SK-N-SH (cell line): ENCODE results near the gene MEIS2. TPM values are rescaled to one million over a fixed set of nuclear protein-coding genes. Genes with fewer than 3 reads are reported as not detected.

ENCODE experiments used
- CTCF ChIA-PET: fragments of 300-600, 350-600 bp; formaldehyde crosslinking; extraction: SDS; loops from one replicate; lab custom pipeline; 2021; lab: Yijun Ruan, JAX
- POLR2A ChIA-PET: fragments of 350-600 bp; sonication (Branson Sonifier 250); formaldehyde crosslinking; extraction: SDS; loops from one replicate; lab custom pipeline; 2020; ENCODE audit warnings: antibody characterized with exemption, inconsistent platforms; lab: Yijun Ruan, JAX
- DNase-seq: peaks from one replicate; pipeline ENCODE4 v3.0.0; 2012
- H2AFZ ChIP-seq: fragments of 200-600 bp; sonication (generic); 2 replicates; pipeline ENCODE4 v1.8.1; 2016; ENCODE audit warnings: antibody characterized with exemption, mild to moderate bottlenecking, low read depth
- H3F3A ChIP-seq: fragments of 200-600 bp; sonication (generic); replicated peaks from 2 replicates; pipeline ENCODE3; 2016; ENCODE audit warnings: antibody characterized with exemption, mild to moderate bottlenecking; ENCODE audit not compliant: insufficient read depth
- H3K27ac ChIP-seq, 2 experiments: fragments of 200-500 bp in 1 of 2; fragments of 200-600 bp in 1 of 2; sonication (Bioruptor generic) in 1 of 2; sonication (generic), shearing (Covaris generic) in 1 of 2; 2 replicates each; pipeline versions ENCODE4 v1.5.1 to v1.6.1; 2014 to 2016; ENCODE audit warnings: low read depth in 2 of 2, inconsistent platforms in 1 of 2, low read length in 1 of 2, mild to moderate bottlenecking in 1 of 2, mixed read lengths in 1 of 2
- H3K27me3 ChIP-seq: fragments of 200-600 bp; sonication (generic), shearing (Covaris generic); 2 replicates; pipeline ENCODE4 v1.6.1; 2016; ENCODE audit warnings: mixed run types; ENCODE audit not compliant: insufficient read depth
- H3K36me3 ChIP-seq, 2 experiments: fragments of 200-500 bp in 1 of 2; fragments of 200-600 bp in 1 of 2; sonication (Bioruptor generic) in 1 of 2; sonication (generic) in 1 of 2; replicated peaks in 1 of 2; 2 replicates each; pipeline versions ENCODE3 to v1.5.1; 2014 to 2016; ENCODE audit warnings: low read length in 1 of 2, mild to moderate bottlenecking in 1 of 2; ENCODE audit not compliant: insufficient read depth in 2 of 2, control insufficient read depth in 1 of 2
- H3K4me1 ChIP-seq, 2 experiments: fragments of 200-500 bp in 1 of 2; fragments of 200-600 bp in 1 of 2; sonication (Bioruptor generic) in 1 of 2; sonication (generic), shearing (Covaris generic) in 1 of 2; 2 replicates each; pipeline versions ENCODE4 v1.5.1 to v1.6.1; 2014 to 2016; ENCODE audit warnings: low read depth in 1 of 2, low read length in 1 of 2, mixed run types in 1 of 2; ENCODE audit not compliant: insufficient read depth in 2 of 2, control insufficient read depth in 1 of 2
- H3K4me2 ChIP-seq: fragments of 200-600 bp; sonication (generic), shearing (Covaris generic); 2 replicates; pipeline ENCODE4 v1.6.1; 2017; ENCODE audit warnings: mixed run types
- H3K4me3 ChIP-seq, 2 experiments: fragments of 200-500 bp in 1 of 2; fragments of 200-600 bp in 1 of 2; sonication (Bioruptor generic) in 1 of 2; sonication (generic), shearing (Covaris generic) in 1 of 2; 2 replicates each; pipeline versions ENCODE4 v1.5.1 to v1.8.1; 2014 to 2016; ENCODE audit warnings: low read depth in 2 of 2, inconsistent platforms in 1 of 2, low read length in 1 of 2, mild to moderate bottlenecking in 1 of 2, mixed read lengths in 1 of 2, moderate library complexity in 1 of 2
- H3K79me2 ChIP-seq: fragments of 200-600 bp; sonication (generic); 2 replicates; pipeline ENCODE4 v1.8.1; 2017; ENCODE audit warnings: mild to moderate bottlenecking; ENCODE audit not compliant: insufficient read depth
- H3K9ac ChIP-seq: fragments of 200-600 bp; sonication (generic); 2 replicates; pipeline ENCODE4 v1.6.1; 2017; ENCODE audit warnings: mixed run types
- H3K9me2 ChIP-seq: fragments of 200-600 bp; sonication (generic); 2 replicates; pipeline ENCODE4 v1.6.1; 2017; ENCODE audit warnings: mixed run types
- H3K9me3 ChIP-seq: fragments of 200-600 bp; sonication (generic); 2 replicates; pipeline ENCODE4 v1.6.1; 2017; ENCODE audit warnings: mixed run types, mild to moderate bottlenecking, moderate library complexity
- H4K20me1 ChIP-seq: fragments of 200-600 bp; sonication (generic); 2 replicates; pipeline ENCODE4 v1.6.1; 2017; ENCODE audit warnings: mild to moderate bottlenecking, mixed run types; ENCODE audit not compliant: insufficient read depth
- FOXM1 ChIP-seq: IDR thresholded peaks from 2 replicates; pipeline ENCODE4 v1.4.0; 2012; ENCODE audit warnings: low read depth, mild to moderate bottlenecking
- JUND ChIP-seq: IDR thresholded peaks from 2 replicates; pipeline ENCODE4 v1.4.0; 2012
- MXI1 ChIP-seq: IDR thresholded peaks from 2 replicates; pipeline ENCODE4 v1.6.1; 2012; ENCODE audit warnings: mild to moderate bottlenecking, low read depth, low read length, improper control_type of control experiment
- NRF1 ChIP-seq: IDR thresholded peaks from 2 replicates; pipeline ENCODE4 v1.6.1; 2012; ENCODE audit warnings: low read depth, mild to moderate bottlenecking, low read length
- RAD21 ChIP-seq: IDR thresholded peaks from 2 replicates; pipeline ENCODE4 v1.6.1; 2012; ENCODE audit warnings: mild to moderate bottlenecking, low read length
- SIN3A ChIP-seq: IDR thresholded peaks from 2 replicates; pipeline ENCODE4 v1.6.1; 2012; ENCODE audit warnings: low read depth, mild to moderate bottlenecking, low read length, moderate library complexity, borderline replicate concordance
- SMC3 ChIP-seq: IDR thresholded peaks from 2 replicates; pipeline ENCODE4 v1.6.1; 2012; ENCODE audit warnings: low read depth, low read length, improper control_type of control experiment
- TCF12 ChIP-seq: IDR thresholded peaks from 2 replicates; pipeline ENCODE4 v1.4.0; 2012
- WGBS: methylation state at CpG from one replicate; pipeline ENCODE4 v1.1.6; 2017; ENCODE audit warnings: low lambda C conversion rate; 5-methylcytosine and 5-hydroxymethylcytosine counted together
- polyA plus RNA-seq, 3 experiments: library from polyadenylated mRNA; depleted of rRNA; stranded (reverse); fragments of >200 nt; gene quantifications; 2 replicates each; pipeline ENCODE4 v1.2.3, GENCODE V29; 2012
- TF ChIP-seq, protein P1 (sequence below): IDR thresholded peaks from 2 replicates; pipeline ENCODE4 v1.4.0; 2012; ENCODE audit warnings: low read depth
- TF ChIP-seq, protein P2 (sequence below): IDR thresholded peaks from 2 replicates; pipeline ENCODE4; 2012

Gene MEIS2
- polyA plus RNA-seq, 1 of the 3 experiments (the other 2 are of a cell fraction) = 146 TPM

DNA sequence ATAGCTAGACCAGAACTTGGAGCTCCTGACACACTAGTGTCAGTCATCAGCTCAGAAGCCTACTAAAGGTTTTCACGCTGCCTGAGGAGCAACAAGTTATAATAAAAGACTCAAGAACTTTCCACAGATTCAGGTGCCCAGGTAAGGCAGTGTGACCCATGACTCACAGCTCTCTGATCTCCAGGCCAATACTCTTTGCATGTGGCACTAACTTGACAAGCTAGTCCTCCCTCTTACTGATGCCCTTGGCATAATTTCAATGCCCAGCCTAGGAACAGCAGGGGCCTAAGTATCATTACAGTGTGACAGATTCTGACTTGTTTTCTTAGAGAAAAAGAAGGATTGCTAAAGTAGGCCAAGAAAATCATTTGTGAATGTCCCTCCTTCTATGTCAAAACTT is 38.4 kb downstream of the MEIS2 start:
- POLR2A ChIA-PET = no interaction called here
- Histone ChIP-seq H3K9me2 (no peaks in the 10 kb centered on the region), H3K4me3 (no peak overlapping the region), H3K4me1 (peaks cover 7 to 12% of the 10 kb centered on the region in 2 experiments; a peak in 3 of 4 replicates), H4K20me1 (peaks cover 45% of the 10 kb centered on the region; the same call in 1 of the 2 replicates), H3K4me2 (no peak overlapping the region), H3F3A (peaks cover 29% of the 10 kb centered on the region), H3K79me2 (peaks cover 91% of the 10 kb centered on the region), H3K27ac (peak overlapping the region in 1 of 2 experiments; percentile 28; a peak in 2 of 4 replicates), H3K36me3 (peaks cover 84 to 91% of the 10 kb centered on the region in 2 experiments), H3K9me3 (no peaks in the 10 kb centered on the region), H3K27me3 (no peaks in the 10 kb centered on the region), H2AFZ (no peak overlapping the region), H3K9ac (no peak overlapping the region)
- CTCF ChIA-PET = interaction anchor here (0.9 kb wide), 1 partner anchor 8 kb away, joined by 5 read pairs; no protein-coding TSS in a partner anchor
- no peak for TF ChIP-seq SMC3
- TF ChIP-seq SIN3A = no peak
- no peak for TF ChIP-seq MXI1
- no peak for TF ChIP-seq NRF1
- no peak for TF ChIP-seq FOXM1
- TF ChIP-seq JUND = no peak
- DNase-seq = no peak
- 95% methylated on average over 1 of the region's 1 CpG for WGBS

DNA sequence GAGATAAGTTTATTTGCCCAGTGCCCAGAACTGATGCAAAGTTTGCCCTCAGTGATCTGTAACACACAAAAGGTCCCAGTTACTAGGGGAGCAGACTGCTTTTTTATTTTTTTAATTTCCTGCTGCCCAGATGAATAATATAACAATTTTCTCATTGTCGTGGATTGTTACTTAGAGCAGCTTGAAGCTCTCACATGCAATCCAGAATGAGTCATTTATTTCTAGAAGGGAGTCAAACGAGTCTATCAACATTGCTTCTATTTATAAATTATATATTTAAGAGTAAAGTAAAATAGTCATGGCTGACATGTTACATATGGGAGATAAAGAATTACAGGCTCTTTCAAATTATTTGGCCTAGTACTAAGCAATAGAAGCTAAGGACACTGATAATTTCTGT is 41.3 kb downstream of the MEIS2 start:
- H3K9me3 ChIP-seq = no peaks in the 10 kb centered on the region
- DNase-seq = no peak

More for the DNA sequence above, 41.3 kb downstream of the MEIS2 start:
- WGBS = 6% methylated on average over 2 of the region's 2 CpGs
- Histone ChIP-seq H3K79me2 (peaks cover 96% of the 10 kb centered on the region), H4K20me1 (peaks cover 56% of the 10 kb centered on the region; the same call in 1 of the 2 replicates), H2AFZ (no peak overlapping the region), H3K4me1 (peaks cover 7 to 15% of the 10 kb centered on the region in 2 experiments; a peak in 3 of 4 replicates), H3K4me3 (no peak overlapping the region), H3K9ac (no peak overlapping the region; the same call in 1 of the 2 replicates), H3K9me2 (no peaks in the 10 kb centered on the region), H3K27ac (peak overlapping the region in 1 of 2 experiments; percentile 64; a peak in 3 of 4 replicates), H3K36me3 (peaks cover 86 to 91% of the 10 kb centered on the region in 2 experiments), H3F3A (peaks cover 36% of the 10 kb centered on the region), H3K4me2 (no peak overlapping the region), H3K27me3 (no peaks in the 10 kb centered on the region)
- ChIA-PET POLR2A (interaction anchor here (0.6 kb wide), 1 partner anchor 1004 kb away, joined by 3 read pairs; no protein-coding TSS in a partner anchor), CTCF (interaction anchor here (0.9 kb wide), 2 partner anchors 25 to 35 kb away, joined by 3 read pairs; no protein-coding TSS in a partner anchor)
- no peak for TF ChIP-seq RAD21
- TF ChIP-seq, protein P1, sequence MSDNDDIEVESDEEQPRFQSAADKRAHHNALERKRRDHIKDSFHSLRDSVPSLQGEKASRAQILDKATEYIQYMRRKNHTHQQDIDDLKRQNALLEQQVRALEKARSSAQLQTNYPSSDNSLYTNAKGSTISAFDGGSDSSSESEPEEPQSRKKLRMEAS = no peak
- TF ChIP-seq JUND = peak; percentile 48
- 0 out of 2 replicates have a peak, but pooled peaks have one; percentile 7 for TF ChIP-seq TCF12
- TF ChIP-seq, protein P2, sequence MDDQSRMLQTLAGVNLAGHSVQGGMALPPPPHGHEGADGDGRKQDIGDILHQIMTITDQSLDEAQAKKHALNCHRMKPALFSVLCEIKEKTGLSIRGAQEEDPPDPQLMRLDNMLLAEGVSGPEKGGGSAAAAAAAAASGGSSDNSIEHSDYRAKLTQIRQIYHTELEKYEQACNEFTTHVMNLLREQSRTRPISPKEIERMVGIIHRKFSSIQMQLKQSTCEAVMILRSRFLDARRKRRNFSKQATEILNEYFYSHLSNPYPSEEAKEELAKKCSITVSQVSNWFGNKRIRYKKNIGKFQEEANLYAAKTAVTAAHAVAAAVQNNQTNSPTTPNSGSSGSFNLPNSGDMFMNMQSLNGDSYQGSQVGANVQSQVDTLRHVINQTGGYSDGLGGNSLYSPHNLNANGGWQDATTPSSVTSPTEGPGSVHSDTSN = peak; percentile 66; the same call in 1 of the 2 replicates
